Upper lobe of left lung (tissue), 4 donors: Measurements from ENCODE around the gene SLCO3A1.

Experiments used
- EP300 ChIP-seq, 4 donors: sonication (generic); formaldehyde crosslinking; IDR thresholded peaks; one replicate each; pipeline ENCODE4 v1.5.1; 2017; ENCODE audit warnings: antibody characterized with exemption in 4 of 4, control low read depth in 2 of 4
- POLR2A ChIP-seq, 4 donors: fragments of 450-650 bp; IDR thresholded peaks; one replicate each; pipeline ENCODE4 v1.5.1; 2016 to 2017; ENCODE audit warnings: antibody characterized with exemption in 4 of 4, mild to moderate bottlenecking in 2 of 4
- POLR2AphosphoS5 ChIP-seq, 2 donors: sonication (generic); formaldehyde crosslinking; IDR thresholded peaks; one replicate each; pipeline ENCODE4 v1.5.1; 2017; ENCODE audit warnings: antibody characterized with exemption in 2 of 2
- TF ChIP-seq, protein P1 (sequence below), 6 experiments: fragments of 450-650 bp in 4 of 6; fragments of 200-600 bp in 2 of 6; sonication (generic) in 2 of 6; IDR thresholded peaks; one replicate each; pipeline ENCODE4 v1.5.1; 2016 to 2019; ENCODE audit warnings: antibody characterized with exemption in 6 of 6

DNA sequence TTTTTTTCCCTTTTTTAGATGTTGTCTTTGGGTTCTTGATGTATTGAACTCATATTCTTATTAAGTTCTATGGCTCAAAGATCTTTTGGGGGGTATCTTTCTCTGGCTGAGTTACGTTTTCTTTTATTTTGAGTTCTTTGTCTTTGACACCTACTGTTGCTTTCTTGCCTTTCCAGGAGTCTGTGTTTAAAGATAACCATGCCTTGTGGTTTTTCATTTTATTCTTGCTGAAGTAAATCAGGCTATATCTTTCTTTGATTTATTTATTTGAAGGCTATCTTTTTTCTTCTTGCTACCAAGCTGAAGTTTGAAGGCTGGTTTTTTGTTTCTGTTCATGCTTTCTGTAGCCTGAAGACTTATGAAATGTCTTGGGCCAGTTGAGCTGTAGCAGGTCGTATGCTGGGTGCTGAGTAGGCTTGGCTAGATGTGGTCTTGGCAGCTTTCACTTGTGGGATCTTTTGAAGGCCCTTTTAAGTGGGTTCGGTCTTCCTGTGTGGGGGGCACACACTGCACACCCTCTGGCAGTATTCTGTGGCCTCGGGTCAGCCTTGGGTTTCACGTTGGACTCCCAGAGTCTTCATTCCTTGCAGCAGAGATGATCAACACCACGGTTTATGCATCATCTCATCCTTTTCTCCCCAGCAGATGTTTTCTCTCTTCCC, 17.5 kb downstream of the SLCO3A1 start:
- TF ChIP-seq, protein P1, sequence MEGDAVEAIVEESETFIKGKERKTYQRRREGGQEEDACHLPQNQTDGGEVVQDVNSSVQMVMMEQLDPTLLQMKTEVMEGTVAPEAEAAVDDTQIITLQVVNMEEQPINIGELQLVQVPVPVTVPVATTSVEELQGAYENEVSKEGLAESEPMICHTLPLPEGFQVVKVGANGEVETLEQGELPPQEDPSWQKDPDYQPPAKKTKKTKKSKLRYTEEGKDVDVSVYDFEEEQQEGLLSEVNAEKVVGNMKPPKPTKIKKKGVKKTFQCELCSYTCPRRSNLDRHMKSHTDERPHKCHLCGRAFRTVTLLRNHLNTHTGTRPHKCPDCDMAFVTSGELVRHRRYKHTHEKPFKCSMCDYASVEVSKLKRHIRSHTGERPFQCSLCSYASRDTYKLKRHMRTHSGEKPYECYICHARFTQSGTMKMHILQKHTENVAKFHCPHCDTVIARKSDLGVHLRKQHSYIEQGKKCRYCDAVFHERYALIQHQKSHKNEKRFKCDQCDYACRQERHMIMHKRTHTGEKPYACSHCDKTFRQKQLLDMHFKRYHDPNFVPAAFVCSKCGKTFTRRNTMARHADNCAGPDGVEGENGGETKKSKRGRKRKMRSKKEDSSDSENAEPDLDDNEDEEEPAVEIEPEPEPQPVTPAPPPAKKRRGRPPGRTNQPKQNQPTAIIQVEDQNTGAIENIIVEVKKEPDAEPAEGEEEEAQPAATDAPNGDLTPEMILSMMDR (IDR thresholded peaks at IDR 0.05) = no peak
- no peak for TF ChIP-seq POLR2AphosphoS5 (IDR thresholded peaks at IDR 0.05)
- TF ChIP-seq POLR2A (IDR thresholded peaks at IDR 0.05) = no peak
- no peak for TF ChIP-seq EP300 (IDR thresholded peaks at IDR 0.05)
